Metanephros (tissue), 1 donor: ENCODE data around the gene PRB4. TPM values are rescaled to one million over a fixed set of nuclear protein-coding genes. Genes with fewer than 3 reads are reported as not detected.

Experiments
- total RNA-seq: library from RNA; depleted of rRNA; stranded (reverse); fragments of >200 nt; gene quantifications from one replicate; pipeline ENCODE4 v1.2.3, GENCODE V29; 2014

Gene PRB4
- total RNA-seq: not detected

DNA sequence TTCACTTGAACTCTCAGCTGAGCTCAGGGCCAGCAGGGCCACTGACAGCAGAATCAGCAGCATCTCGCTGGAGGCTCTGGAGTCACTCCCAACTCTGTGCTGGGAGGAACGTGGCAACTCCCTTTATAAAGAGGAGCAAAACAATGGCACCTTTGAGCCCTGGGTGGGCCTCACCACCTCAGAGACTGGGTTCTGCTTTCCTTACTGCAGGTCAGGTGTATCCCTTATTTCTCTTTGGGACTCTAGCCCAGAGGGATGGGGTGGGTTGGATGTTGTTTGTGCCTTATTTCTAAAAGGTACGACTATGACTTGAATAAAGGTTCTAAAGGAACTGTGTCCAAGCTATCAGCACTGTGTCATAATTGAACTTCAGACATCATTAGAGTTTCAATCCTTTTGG lies at the start of gene PRB4:
Gene PRB4 (minus strand): TSS at position 101 of the 400 bp plus-strand sequence. CDS start 38 bp downstream, at position 63.

GRCh38 chr12:11269607-11270006 lies 40.6 kb downstream of the PRB4 start, which contains the start of gene PRB3:
Gene PRB3 (minus strand): TSS chr12:11269707. CDS start chr12:11269669, 38 bp downstream.

Other genes starting within 250 kb of the PRB4 start
- 6.7 TPM for gene TAS2R46, start 248.1 kb downstream of the PRB4 start, total RNA-seq
- gene TAS2R43, start 218.1 kb downstream of the PRB4 start, total RNA-seq: 10.3 TPM
- gene TAS2R30, start 175.8 kb downstream of the PRB4 start, total RNA-seq: 15.6 TPM
- 6.7 TPM for gene SMIM10L1, start 139.2 kb downstream of the PRB4 start, total RNA-seq
- not detected for gene TAS2R42, start 123.5 kb downstream of the PRB4 start, total RNA-seq
- not detected for gene PRB3, start 40.7 kb downstream of the PRB4 start, total RNA-seq
- not detected for gene PRB2, start 85.1 kb upstream of the PRB4 start, total RNA-seq